ENCODE measurements around the gene C2orf49. TPM values are rescaled to one million over a fixed set of nuclear protein-coding genes. Genes with fewer than 3 reads are reported as not detected.

Gene C2orf49
- polyA plus RNA-seq, 1 experiment, result 20.3 TPM

DNA sequence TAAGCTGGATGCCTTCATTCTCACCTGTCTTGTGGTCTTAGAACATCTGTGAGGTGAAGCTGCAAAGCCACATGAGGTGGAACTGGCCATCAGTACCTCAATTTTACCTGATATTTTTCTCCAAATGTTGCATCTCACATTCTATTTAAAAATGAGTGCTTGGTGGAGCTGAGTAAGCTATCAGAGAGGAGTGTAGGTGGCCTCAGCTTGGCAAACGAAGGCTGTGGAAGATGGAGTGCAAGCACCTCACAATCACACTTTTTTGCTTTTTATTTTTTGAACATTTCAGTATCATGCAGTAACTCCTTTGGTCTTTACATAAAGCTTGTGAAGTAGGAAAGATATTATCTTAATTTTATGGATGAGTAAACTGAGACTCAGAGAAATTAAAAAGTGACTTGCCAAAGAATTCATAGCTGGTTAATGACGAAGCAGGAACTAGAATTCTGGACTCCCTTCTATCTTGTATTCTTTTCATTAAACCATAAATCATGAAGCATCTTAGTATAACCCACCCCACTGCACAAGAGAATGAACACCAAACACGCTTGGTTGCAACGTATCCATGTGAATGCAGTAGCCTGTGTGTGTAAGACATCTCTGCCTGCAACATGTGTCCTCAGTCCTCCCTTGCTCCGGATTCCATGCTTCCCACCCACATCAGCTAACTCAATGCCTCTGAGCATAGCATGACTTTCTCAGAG is 27.2 kb downstream of the C2orf49 start:
- Histone ChIP-seq H3K27me3 (ENCODE audit: control insufficient read depth, insufficient read depth, low read length) (no peaks in the 10 kb centered on the region), H3K27ac (ENCODE audit: low read depth, low read length) (no peak overlapping the region), H3K9me3 (ENCODE audit: control insufficient read depth, insufficient read depth, low read length) (no peaks in the 10 kb centered on the region), H3K4me3 (ENCODE audit: low read depth, low read length) (no peak overlapping the region)
- ChIA-PET POLR2A (interaction anchor here (0.6 kb wide), 1 partner anchor 8 kb away, joined by 5 read pairs; no protein-coding TSS in a partner anchor), CTCF (interaction anchor here (0.6 to 1.7 kb wide), 5 partner anchors 19 to 383 kb away, joined by 3 to 13 read pairs (median 3); no protein-coding TSS in a partner anchor)
- TF ChIP-seq, protein P1, sequence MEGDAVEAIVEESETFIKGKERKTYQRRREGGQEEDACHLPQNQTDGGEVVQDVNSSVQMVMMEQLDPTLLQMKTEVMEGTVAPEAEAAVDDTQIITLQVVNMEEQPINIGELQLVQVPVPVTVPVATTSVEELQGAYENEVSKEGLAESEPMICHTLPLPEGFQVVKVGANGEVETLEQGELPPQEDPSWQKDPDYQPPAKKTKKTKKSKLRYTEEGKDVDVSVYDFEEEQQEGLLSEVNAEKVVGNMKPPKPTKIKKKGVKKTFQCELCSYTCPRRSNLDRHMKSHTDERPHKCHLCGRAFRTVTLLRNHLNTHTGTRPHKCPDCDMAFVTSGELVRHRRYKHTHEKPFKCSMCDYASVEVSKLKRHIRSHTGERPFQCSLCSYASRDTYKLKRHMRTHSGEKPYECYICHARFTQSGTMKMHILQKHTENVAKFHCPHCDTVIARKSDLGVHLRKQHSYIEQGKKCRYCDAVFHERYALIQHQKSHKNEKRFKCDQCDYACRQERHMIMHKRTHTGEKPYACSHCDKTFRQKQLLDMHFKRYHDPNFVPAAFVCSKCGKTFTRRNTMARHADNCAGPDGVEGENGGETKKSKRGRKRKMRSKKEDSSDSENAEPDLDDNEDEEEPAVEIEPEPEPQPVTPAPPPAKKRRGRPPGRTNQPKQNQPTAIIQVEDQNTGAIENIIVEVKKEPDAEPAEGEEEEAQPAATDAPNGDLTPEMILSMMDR (IDR thresholded peaks at IDR 0.05; ENCODE audit: low read depth, low read length), result no peak
- DNase-seq (ENCODE audit: low read depth, low spot score), result no peak

DNA sequence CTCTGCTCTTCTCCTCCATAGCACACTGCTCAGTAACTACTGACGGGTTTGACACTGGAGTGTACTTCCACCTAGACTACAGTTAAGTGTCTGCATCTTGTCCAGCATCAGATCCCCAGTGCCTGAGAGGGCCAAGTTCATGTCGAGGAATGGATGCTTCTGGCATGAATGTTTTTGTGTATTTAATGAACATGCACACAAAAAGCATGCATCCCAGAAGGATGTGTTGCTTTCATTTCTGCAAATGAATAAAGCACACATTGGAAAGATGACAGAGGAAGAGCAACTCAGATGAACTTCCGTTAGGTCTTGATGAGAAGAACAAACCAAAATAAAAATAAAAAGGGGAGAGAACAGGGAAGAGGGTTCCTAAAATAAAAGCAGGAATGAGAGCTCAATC is 27.9 kb downstream of the C2orf49 start:
- Histone ChIP-seq H3K9me3 (ENCODE audit: control insufficient read depth, insufficient read depth, low read length) (no peaks in the 10 kb centered on the region), H3K27ac (ENCODE audit: low read depth, low read length) (no peak overlapping the region), H3K27me3 (ENCODE audit: control insufficient read depth, insufficient read depth, low read length) (no peaks in the 10 kb centered on the region), H3K4me3 (ENCODE audit: low read depth, low read length) (no peak overlapping the region)
- ChIA-PET POLR2A (interaction anchor here (0.6 kb wide), 1 partner anchor 9 kb away, joined by 5 read pairs; no protein-coding TSS in a partner anchor), CTCF (interaction anchor here (0.6 to 1.7 kb wide), 4 partner anchors 20 to 382 kb away, joined by 3 to 13 read pairs (median 4); no protein-coding TSS in a partner anchor)
- TF ChIP-seq, protein P1 (IDR thresholded peaks at IDR 0.05; ENCODE audit: low read depth, low read length), result no peak
- DNase-seq (ENCODE audit: low read depth, low spot score), result no peak

DNA sequence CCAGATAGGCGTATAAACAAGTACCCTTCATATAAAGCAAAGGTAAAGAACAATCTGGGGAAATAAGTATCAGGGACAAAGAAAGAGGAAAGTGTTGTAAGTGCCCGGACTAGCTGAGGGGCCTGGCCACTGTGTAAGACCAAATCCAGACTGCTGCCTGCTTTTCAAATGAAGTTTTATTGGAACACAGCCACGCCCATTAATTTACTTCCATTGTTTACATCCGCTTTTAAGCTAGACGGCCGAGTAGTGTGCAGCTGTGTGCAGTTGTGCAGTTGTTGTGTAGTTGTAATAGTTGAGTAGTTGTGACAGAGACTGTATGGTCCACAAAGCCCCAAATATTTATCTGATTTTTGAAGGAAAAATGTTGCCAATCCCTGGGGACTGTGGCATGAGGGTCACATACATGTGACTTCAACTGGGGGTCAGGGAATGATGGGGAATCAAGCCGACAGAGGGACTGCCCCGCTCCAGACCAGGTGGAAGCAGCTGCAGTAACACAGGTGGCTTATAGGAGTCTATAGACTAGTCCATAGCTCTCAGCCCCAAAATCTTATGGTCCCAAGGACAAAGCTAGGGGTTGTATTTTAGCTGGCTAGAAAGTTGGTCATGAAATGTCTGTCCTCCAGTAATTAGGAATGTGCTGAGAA is 31.5 kb downstream of the C2orf49 start:
- TF ChIP-seq, protein P1 (IDR thresholded peaks at IDR 0.05; ENCODE audit: low read depth, low read length), result no peak
- no peaks in the 10 kb centered on the region for H3K9me3 ChIP-seq (ENCODE audit: control insufficient read depth, insufficient read depth, low read length)
- CTCF ChIA-PET, result interaction anchor here (0.9 to 3.7 kb wide), 10 partner anchors 11 to 176 kb away, joined by 3 to 41 read pairs (median 4); no protein-coding TSS in a partner anchor
- H3K27me3 ChIP-seq (ENCODE audit: control insufficient read depth, insufficient read depth, low read length), result no peaks in the 10 kb centered on the region
- POLR2A ChIA-PET, result interaction anchor here (0.5 kb wide), 1 partner anchor 38 kb away, joined by 3 read pairs; no protein-coding TSS in a partner anchor
- H3K27ac ChIP-seq (ENCODE audit: low read depth, low read length), result no peak overlapping the region
- H3K4me3 ChIP-seq (ENCODE audit: low read depth, low read length), result no peak overlapping the region
- DNase-seq (ENCODE audit: low read depth, low spot score), result no peak

DNA sequence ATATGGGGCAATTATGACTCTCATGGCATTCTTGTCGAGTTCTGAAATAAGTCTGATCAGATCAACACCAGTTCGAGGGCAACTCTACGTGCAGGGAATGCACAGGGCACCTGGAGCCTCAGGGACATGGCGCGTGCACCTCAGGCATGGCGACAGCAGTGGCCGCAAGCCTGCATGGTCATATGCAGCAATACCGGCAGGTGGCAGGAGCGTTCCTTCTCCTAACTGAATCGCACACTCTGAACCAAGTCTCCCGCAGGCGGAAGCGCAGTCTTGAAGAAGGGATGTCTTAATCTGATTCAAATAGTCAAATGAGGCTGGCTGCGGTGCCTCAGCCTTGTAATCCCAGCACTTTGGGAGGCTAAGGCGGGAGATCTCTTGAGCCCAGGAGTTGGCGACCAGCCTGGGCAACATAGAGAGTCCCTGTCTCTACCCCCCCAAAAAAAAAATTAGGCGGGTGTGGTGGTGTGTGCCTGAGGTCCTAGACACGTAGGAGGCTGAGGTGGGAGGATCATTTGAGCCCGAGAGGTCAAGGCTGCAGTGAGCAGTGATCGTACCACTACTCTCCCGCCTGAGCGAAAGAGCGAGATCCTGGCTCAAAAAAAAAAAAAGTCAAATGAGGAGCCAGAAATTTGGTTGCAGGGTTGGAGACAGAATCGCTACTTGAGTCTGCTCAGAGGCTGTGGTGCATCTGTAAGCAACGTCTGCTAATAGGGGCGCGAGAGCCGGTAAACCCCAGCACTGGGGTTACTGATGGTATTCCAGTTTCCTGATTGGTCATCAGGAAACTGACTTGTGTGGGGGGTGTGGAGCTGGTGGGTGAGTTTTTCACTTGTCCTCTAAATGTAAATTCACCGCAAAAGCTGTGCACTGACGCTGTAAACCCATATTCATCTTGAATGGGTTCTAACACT is 32.7 kb downstream of the C2orf49 start:
- peak overlapping the region; percentile 47 for H3K27ac ChIP-seq (ENCODE audit: low read depth, low read length)
- POLR2A ChIA-PET, result no interaction called here

More for the DNA sequence above, 32.7 kb downstream of the C2orf49 start:
- CTCF ChIA-PET, result interaction anchor here (0.9 to 3.7 kb wide), 11 partner anchors 15 to 175 kb away, joined by 3 to 41 read pairs (median 5); no protein-coding TSS in a partner anchor
- H3K27me3 ChIP-seq (ENCODE audit: control insufficient read depth, insufficient read depth, low read length), result no peaks in the 10 kb centered on the region
- H3K9me3 ChIP-seq (ENCODE audit: control insufficient read depth, insufficient read depth, low read length), result no peaks in the 10 kb centered on the region
- TF ChIP-seq, protein P1 (IDR thresholded peaks at IDR 0.05; ENCODE audit: low read depth, low read length), result peak; percentile 76
- no peak overlapping the region for H3K4me3 ChIP-seq (ENCODE audit: low read depth, low read length)
- peak; percentile 63 for DNase-seq (ENCODE audit: low read depth, low spot score)
